GM18867 (cell line): ENCODE data around the gene PDLIM1.

ENCODE experiments used
- ATAC-seq: cut with Tn5 transposase; IDR thresholded peaks from one replicate; pipeline ENCODE4 v1.9.1; 2021; ENCODE audit warnings: mild to moderate bottlenecking, moderate library complexity; ENCODE audit not compliant: unreplicated experiment

The PDLIM1 gene

GRCh38 chr10:95315509-95315908 is 24.7 kb upstream of the PDLIM1 start:
- ATAC-seq, result no peak

- no peak for ATAC-seq
Observed at GRCh38 chr10:95314192-95314918, 23.6 kb upstream of the PDLIM1 start.

GRCh38 chr10:95312986-95313495 is 22.2 kb upstream of the PDLIM1 start:
- ATAC-seq, result no peak

GRCh38 chr10:95312257-95312656 is 21.5 kb upstream of the PDLIM1 start:
- ATAC-seq, result no peak

GRCh38 chr10:95309958-95310357 is 19.2 kb upstream of the PDLIM1 start:
- ATAC-seq, result no peak

GRCh38 chr10:95308389-95309302 is 17.8 kb upstream of the PDLIM1 start:
- no peak for ATAC-seq

GRCh38 chr10:95306851-95307250 is 16.0 kb upstream of the PDLIM1 start:
- no peak for ATAC-seq

- ATAC-seq, result no peak
Observed at GRCh38 chr10:95306318-95306650, 15.5 kb upstream of the PDLIM1 start.

GRCh38 chr10:95305606-95306317 is 15.0 kb upstream of the PDLIM1 start:
- ATAC-seq, result no peak

- no peak for ATAC-seq
Observed at GRCh38 chr10:95304976-95305375, 14.2 kb upstream of the PDLIM1 start.

- no peak for ATAC-seq
Observed at GRCh38 chr10:95304463-95304862, 13.7 kb upstream of the PDLIM1 start.

- ATAC-seq, result no peak
Observed at GRCh38 chr10:95303950-95304349, 13.1 kb upstream of the PDLIM1 start.

GRCh38 chr10:95303535-95303934 is 12.7 kb upstream of the PDLIM1 start:
- no peak for ATAC-seq

- no peak for ATAC-seq
Observed at GRCh38 chr10:95300022-95300539, 9.3 kb upstream of the PDLIM1 start.

GRCh38 chr10:95297402-95297801 is 6.6 kb upstream of the PDLIM1 start:
- ATAC-seq, result peak; percentile 33

- no peak for ATAC-seq
Observed at GRCh38 chr10:95296764-95297163, 6.0 kb upstream of the PDLIM1 start.

GRCh38 chr10:95295031-95295755 is 4.4 kb upstream of the PDLIM1 start:
- ATAC-seq, result peak; percentile 74

GRCh38 chr10:95293631-95294030 is 2.8 kb upstream of the PDLIM1 start:
- no peak for ATAC-seq

- no peak for ATAC-seq
Observed at GRCh38 chr10:95291365-95292039, 699 bp upstream of the PDLIM1 start.

- no peak for ATAC-seq
Observed at GRCh38 chr10:95289921-95290421, 832 bp downstream of the PDLIM1 start.
